Esophagus muscularis mucosa (tissue), 3 donors: ENCODE results near the gene ADAMTS13.
"Not testable (repeated sequence)": the region's sequence is repeated elsewhere in the genome, so short reads cannot be mapped to it uniquely, and the experiment has no call there.

ENCODE experiments used
- POLR2A ChIP-seq: fragments of 450-650 bp; IDR thresholded peaks from one replicate; pipeline ENCODE4 v1.6.1; 2017; ENCODE audit warnings: antibody characterized with exemption, moderate library complexity, mild to moderate bottlenecking, low read depth
- POLR2AphosphoS5 ChIP-seq, 2 donors: sonication (generic); formaldehyde crosslinking; IDR thresholded peaks; one replicate each; pipeline ENCODE4 v1.6.1; 2017; ENCODE audit warnings: antibody characterized with exemption in 2 of 2
- TF ChIP-seq, protein P1 (sequence below), 3 experiments: fragments of 200-600 bp in 2 of 3; fragments of 450-650 bp in 1 of 3; sonication (generic) in 2 of 3; IDR thresholded peaks; one replicate each; pipeline ENCODE4 v1.5.1; 2017 to 2019; ENCODE audit warnings: antibody characterized with exemption in 3 of 3, mild to moderate bottlenecking in 2 of 3, moderate library complexity in 1 of 3

DNA sequence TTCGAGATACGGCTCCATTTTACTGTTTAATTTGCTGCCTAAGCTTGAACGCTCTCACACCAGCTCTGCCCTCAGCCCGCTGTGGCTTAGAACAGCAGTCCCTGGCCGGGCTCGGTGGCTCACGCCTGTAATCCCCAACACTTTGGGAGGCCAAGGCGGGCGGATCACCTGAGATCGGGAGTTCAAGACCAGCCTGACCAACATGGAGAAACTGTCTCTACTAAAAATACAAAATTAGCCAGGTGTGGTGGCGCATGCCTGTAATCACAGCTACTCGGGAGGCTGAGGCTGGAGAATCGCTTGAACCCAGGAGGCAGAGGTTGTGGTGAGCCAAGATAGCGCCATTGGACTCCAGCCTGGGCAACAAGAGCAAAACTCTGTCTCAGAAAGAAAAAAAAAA is 44.9 kb upstream of the ADAMTS13 start:
- not testable (repeated sequence) for TF ChIP-seq POLR2A; POLR2AphosphoS5 (IDR thresholded peaks at IDR 0.05)
- TF ChIP-seq, protein P1, sequence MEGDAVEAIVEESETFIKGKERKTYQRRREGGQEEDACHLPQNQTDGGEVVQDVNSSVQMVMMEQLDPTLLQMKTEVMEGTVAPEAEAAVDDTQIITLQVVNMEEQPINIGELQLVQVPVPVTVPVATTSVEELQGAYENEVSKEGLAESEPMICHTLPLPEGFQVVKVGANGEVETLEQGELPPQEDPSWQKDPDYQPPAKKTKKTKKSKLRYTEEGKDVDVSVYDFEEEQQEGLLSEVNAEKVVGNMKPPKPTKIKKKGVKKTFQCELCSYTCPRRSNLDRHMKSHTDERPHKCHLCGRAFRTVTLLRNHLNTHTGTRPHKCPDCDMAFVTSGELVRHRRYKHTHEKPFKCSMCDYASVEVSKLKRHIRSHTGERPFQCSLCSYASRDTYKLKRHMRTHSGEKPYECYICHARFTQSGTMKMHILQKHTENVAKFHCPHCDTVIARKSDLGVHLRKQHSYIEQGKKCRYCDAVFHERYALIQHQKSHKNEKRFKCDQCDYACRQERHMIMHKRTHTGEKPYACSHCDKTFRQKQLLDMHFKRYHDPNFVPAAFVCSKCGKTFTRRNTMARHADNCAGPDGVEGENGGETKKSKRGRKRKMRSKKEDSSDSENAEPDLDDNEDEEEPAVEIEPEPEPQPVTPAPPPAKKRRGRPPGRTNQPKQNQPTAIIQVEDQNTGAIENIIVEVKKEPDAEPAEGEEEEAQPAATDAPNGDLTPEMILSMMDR (IDR thresholded peaks at IDR 0.05): not testable (repeated sequence)
